NCI-H2196 treated with DMSO at 0.1 percent for 48 hours (cell line): ENCODE results near the gene SH3BP2.

ENCODE experiments used
- DNase-seq: peaks from one replicate; lab custom pipeline; 2025; ENCODE audit not compliant: unreplicated experiment; lab: John Stamatoyannopoulos, UW

SH3BP2 gene

DNA sequence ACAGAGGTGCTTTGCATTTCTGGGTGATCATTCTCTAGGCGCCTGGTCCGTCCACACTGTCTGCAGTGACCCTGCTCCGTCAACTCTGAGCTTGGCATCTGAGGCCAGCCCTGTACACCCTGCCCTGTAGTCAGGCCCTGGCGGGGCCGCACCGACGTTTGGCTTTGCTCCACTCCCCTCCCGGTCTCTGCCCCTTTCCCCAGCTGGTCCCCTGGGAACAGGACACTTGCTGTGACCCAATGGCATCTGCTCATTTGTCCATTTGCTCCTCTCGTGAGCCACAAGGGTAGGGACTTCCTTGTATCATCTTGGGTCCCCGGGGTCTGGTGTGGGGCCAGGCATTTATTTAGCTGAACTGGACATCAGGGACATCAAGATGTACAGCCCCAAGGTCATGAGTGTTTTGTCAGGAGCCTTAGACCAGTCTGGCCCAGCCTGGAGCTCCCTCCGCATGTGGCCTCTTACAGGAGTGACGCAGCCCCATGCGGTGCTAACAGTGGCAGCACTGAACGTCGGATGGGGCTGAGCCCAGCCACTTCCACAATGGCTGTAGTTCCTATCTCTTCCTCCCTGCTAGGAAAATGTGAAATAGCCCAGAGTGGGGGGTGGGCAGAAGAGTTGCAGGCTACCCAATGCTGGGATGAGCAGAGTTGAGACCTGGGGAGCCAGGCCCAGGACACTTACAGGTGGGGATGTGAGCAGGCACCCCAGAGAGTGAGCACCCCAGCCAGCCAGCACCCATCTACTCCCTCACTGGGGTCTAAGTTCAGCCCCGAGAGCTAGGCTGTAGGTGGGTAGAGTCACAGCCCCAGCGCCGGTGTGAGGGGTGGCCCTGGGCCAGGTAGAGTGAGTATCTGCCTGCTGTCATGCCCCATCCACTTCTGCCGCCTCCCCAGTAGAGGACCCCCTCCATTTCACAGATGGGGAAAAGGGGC, 2.0 kb upstream of the SH3BP2 start:
- no peak for DNase-seq

DNA sequence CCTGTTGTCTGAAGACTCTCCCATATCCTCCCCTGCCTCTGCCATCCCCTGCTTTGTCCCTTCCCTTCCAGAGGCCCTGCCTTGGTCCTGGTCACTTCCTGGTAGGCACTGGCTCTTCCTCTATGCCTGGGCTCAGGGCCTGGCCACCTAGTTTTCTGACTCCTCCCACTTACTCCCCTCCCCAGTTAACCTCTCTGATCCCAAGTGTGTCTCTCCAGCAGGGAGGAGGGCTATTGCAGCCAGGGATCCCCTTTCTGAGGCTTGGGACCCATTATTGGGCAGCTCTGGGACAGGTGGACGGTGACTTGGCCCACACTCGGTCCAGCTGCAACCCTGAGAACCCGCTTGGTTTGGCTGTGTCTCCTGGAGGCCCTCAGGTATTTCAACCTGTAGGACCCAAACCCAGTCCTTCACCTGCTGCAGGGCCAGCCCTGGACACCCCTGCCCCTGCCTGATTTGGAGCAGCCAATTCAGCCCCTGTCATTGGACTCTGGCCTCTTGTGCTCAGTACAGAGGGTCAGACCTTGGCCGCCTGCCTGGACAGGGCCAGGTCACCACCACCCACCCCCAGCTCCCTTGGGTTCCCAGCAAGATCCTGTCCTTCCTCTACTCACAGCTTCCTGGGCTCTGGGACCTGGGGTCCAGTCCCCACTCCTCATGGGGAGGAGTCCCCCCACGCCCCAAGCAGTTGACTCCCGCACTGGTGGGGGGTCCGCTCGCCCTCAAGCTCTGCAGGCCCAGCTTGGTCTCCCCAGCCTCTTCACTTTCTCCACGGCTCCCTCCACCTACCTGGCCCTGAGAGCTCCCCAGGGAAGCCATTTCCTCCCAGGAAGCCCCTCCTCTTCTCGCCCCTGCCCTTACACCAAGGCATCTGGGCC, 1.1 kb upstream of the SH3BP2 start:
- no peak for DNase-seq

DNA sequence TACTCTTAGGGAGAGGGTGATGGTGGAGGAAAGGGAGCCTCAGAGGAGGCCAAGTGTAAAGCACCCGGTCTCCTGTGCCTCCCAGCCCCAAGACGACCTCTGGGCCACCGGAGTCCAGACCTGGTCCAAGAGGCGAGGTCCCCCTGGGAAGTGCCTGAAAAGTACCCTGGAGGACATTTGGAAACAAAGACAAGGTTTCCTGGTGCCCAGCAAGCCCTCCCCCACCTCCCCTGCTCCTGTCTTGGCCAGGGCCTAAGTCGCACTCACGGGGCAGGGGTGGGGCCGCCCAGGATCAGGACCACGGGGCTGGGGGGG, 532 bp upstream of the SH3BP2 start:
- DNase-seq, result no peak

DNA sequence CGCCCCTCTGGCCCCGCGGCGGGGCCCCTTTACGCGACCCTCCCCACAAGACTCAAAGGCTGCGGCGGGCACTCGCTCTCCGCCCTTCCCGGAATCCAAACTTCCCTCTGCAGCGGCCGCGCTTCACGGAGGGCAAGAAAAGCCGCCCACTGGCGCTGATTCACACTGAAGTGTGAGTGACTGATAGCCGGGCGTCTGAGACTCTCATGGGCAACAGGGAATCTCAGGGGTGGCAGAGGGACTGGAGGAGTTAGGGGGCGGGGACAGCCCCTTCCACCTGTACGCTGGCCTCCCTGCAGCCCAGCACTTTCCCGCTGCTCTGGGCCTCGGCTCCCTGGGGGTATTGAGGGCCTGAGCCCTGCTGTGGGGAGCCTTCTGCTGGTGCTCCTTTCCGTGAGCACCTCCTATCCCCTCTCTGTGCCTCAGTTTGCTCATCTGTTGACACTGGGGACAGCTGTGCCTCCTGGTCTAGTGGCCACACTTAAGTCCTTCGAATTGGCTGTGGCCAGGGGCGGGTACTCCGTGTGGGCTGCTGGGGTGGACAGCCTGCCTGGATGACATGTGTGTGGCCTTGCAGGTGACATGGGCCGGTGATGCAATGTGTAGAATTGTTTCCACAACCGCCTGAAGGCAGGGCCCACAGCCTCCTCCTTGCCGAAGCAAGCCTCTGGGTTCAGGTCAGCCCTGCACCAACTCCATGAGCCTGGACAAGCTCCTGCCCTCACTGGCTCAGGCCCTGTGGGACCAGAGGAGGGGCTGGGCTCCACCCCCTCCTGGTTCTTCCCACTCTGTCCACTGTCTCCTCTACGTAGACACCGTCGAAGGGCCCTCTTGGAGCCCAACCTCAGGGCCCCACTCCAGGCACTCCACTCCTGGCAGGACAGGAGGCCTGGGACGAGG, 951 bp downstream of the SH3BP2 start:
- no peak for DNase-seq

DNA sequence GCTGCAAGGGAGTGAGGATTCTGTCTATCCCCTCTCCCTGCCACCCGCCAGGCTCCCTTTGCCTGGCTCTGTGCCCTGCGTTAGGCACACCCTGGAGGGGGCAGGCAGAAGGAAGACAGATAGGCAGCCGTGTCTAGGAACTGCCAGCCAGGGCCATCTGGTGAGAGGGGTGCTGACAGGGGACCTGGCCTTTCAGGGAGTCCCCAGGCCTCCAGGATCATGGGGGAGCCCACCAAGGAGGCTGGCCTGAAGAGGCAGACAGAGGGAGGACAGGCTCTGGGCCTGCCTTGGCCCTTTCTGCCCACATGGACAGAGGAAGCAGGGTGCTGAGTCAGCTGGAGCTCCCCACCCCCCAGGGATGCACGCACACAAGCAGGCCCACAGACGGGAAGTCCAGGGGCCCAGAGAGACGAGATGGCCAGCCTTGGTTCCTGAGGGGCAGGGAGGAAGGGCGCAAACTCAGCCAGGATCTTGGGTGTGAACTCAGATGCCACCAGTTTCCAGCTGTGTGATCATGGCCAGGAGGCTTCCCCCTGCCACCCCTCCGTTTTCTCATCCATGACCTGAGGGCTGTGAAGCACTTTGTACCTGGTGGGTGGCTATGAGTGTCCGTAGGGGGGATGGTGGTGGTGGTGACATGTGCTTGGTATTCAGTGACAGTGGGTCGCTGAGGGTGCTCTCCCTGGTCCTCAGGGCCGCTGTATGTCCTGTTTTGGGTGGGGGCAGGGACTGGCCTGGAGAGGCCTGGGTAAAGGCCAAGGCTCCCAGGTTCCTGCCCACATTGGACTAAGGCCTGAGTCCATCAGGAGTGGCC, 1.8 kb downstream of the SH3BP2 start:
- DNase-seq, result no peak

DNA sequence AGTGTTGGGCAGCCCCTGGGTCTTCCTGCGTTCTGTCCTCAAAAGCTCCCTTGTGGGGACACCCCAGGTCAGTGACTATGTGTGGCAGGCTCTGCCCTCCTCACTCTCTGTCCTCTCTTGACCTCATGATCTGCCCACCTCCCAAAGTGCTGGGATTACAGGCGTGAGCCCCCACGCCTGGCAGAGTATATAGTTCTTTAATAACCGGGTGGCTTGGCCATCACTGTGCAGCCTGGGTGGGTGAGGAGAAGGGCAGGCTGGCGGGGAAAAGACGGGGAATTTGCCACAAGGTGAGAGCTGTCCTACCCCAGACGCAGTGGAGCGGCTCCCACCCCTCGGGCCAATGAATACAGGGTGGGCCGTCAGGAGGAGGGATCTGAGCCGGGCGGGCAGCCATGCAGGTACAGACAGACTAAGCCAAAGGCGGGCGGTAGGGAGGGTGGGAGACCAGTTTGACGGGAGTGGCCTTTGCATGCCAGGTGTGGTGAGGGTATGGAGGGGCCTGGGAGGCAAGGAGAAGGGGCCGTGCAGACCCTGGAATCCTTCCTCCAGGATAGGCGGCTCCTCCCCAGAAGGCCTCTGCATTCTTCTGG, 2.5 kb downstream of the SH3BP2 start:
- no peak for DNase-seq

DNA sequence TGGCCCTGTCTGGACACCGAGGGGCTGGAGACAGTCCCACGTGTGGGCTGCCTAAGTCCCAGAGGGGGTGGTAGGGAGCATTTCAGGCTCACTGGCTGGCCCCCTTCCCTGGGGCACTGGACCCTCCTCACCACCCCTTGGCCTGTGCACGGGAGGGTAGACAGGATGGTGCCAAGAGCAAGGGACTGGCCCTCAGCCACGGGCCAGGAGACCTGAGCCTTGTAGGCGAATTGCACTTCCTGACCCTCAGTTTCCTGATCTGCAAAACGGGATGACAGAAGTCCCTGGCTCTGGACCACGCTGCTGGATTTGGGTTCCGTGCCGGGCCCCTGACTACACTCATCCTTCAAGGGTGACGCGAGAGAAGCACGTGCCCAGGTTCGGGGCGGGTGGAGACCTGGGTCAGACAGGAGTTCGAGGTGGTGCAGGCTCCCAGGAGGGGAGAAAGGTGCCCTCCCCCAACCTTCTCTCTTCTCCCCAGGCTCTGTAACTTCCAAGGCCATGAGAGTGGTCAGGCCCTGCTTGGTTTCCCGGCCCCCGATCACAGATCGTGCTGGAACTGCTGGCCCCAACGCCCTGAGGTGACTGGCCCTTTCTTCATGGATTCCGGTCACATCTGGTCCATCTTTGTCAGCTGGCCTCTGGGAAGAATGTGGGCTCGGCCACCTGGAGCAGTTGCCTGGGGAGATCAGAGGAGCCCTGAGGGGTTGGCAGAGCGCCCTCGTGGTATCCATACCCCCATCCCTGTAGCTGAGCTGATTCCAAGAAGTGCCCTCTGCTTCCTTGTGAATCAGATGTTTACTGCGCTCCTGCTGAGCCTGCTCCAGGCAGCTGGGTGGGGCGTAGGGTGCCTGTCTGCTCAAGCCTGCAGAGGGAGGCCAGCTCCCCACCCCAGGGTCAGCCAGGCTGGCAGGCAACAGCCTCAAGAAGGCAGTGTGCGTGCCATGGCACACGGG, 3.3 kb downstream of the SH3BP2 start:
- DNase-seq, result peak; percentile 58

DNA sequence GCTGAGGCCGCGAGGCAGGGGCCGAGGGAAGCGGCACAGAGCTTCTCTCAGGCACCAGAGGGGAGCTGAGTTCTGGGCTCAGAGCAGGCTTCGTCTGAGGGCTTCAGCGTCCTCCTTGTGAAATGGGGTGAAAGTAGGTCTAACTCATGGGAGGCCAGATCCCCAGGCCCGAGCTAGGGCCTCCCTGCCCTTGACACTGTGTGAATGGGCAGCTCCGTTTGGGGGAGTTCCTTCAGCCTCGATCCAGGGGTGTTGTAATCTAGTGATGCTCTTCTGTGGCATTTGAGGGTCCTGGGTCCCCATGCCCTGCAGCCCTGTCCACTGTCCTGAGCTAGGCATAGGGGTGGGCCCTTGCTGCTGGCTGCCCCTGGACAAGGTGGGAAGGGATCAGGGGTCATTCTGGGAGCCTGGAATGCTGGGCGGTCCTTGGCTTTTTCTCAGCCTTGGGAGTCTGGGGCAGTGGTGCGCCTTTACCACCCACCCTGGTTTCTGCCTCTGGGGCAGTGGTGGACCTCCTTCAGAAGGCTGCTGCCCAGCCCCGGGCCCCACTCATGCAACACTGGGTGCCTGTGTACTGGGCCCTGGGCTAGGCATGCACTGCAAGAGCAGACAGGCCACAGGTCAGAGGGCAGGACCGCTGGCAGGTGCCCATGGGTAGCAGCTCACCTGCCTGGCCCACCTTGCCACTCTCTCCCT, 4.1 kb downstream of the SH3BP2 start:
- DNase-seq, result no peak

DNA sequence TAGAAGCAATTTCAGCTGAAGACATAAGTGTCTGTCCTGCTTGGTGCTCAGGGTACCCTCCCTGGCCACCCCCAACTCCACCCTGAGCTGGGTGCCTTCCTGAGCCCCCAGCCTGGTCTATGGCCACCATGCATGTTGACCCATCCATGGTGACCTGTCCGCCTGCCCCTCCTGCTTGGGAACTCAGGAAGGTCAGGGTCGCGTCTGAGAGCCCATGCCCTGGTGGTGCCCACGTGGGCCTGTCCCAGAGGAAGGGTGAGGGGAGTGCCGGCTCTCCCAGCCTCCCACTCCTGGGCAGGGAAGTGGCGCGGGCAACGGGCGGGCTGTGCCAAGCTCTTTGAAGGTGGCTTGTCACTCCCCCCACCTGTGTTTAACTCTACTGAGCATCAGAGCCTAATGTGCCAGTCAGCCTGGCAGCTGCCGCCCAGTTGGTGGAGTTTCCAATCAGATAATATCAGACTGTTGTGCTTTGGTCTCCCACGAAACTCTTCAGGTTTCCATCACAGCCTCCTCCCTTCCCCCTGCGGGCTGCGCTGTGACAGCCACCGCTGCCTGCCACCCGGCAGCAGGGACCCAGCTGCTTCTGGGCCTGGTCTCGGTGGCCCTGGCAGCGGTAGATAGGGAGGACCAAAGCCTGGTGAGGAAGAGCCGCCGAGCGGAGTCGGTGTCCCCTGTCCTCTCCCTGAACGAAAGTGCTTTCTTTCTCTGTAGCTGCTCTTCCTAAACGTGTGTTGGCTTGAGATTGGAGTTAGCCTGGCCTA, 4.8 kb downstream of the SH3BP2 start:
- DNase-seq, result no peak

DNA sequence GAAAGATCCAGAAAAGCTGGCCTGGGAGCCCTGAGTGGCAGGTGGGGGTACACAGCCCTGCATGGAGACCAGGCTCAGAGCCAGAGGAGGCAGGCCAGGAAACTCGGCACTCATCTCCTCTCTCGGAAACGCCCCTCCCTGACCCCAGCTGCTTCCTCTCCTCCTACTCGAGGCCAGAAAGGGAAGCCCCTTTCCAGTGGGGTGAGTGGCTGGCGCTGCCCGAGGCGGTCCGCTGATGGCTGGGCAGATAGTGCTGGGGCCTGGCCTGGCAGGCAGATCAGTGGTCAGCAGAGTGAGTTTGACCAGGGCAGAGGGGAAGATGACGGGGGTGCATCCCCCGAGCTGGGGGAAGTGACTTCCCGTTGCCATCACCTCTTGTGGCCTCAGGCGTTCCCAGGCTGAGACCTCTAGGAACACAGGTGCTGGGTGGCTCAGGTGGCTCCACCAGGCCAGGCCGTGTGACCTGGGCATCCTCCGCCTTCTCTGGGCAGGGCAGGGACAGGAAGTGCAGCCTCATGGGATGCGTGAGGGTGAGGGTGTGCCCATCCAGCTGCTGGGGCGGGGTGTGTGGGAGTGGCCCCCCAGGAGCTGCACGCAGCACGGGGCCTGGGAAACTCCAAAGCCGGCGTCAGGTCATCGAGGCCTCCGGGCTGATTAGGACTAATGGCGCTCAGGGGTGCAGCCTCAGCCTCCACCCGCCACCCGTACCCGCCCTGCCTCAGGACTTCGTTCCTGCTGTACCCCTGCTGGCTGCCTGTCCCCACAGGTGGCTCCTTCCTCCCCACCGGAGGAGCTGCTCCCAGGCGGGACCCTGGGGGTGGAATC, 5.7 kb downstream of the SH3BP2 start:
- no peak for DNase-seq

DNA sequence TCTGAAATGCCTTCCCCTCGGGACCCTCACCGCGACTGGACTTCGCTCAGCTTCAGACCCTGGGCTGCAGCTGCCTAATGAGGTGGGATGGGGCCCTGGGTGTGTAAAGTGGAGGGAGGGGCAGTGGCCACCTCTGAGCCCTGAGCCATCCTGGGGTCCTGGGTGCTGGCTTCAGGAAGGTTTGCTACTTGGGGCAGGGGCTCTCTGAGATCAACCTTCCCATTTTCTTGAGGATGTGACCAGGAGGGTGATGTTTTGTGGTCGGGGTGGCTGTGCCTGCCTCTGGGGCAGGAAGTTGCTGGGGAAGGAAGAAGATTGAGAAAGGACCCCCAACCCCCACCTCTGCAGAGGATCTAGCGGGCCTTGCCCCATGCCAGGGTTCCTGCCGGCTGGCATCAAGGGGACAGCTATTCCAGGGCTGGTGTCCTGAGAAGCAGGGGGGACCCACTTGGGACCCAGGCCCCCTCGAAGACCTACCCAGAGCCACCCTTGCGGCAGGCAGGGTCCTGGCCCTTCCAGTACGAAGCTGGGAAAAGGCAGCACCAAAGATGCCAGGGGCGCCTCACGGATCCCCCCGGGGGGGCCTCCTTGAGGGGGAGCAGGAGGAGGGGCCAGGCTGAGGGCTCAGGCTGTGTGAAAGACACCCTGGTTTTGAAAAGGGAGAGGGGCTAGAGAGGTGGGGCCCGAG, 6.5 kb downstream of the SH3BP2 start:
- DNase-seq, result no peak

DNA sequence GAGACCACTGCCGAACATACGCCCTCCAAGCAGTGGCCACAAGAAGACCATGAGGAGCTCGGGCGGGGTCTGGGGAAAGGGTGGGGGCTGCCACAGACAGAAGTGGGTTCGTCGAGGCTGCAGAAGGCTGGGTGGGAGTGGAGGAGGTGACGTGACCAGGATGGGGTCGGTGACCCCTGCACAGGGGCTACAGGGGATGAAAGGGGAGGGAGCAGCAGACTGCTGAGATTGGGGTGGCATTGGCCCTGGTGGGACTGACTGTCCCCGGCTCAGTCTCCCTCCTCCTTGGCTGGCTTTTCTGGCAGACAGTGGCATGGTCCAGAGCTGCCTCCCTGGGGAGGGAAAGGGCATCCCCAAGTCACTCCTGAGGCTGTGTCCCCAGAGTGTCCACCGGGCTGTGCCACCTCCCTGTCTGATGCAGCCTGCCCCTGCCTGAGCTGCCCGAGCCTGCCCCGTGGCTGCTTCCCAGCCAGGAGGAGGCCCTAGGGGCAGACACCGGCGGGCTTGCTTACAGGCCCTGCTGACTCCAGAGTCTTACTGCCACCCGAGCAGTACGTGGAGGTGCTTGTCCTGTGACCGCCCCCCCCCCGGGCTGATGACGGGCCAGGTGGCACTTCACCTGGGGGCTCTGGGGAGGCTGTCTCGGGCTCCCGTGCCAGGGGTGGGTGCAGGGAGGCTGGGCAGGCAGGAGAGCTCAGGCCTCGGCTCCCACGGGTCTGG, 7.2 kb downstream of the SH3BP2 start:
- DNase-seq, result no peak

DNA sequence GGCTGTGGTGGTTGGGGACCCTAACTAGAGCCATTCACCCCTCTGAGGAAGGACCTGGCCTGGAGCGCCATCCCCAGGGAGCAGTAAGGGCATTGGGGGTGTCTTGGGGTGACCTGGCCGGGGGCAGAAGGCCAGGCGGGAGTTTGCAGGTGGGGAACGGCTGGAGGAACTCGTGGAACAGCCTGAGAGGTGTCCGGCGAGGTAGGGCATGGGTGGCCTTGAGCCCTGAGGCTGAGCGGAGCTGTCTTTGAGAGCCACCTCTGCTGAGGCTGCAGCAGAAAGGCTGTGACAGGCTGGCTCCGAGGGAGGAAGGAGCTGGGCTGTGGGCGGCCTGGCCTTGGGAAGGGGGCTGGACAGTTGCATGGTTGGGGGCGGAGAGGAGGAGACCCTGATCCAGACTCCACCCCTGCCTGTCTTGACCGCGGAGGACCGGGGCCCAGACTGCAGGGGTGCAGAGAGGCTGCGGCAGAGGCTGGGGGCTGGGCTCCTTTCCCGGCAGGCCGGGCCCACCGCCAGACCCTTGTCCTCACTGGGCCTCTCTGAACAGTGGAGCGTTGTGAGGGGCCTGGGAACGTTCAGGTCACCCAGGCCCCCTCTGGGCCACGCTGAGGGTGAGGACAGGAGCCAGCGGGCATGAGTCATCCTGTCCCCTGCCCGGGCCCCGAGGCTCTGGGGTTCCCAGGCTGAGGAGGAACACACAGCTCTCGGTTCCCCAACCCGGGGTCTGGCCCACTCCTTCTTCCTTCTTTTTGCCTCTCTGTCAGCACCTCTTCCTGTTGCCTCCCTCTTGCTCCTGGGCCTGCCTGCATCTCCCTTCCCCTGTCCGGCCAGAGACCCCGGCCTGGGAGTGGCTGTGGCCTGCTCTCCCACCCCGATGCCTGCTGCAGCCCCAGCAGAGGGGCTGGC, 8.1 kb downstream of the SH3BP2 start:
- DNase-seq, result no peak
